ENCODE data around the gene ROPN1. TPM values are rescaled to one million over a fixed set of nuclear protein-coding genes. Genes with fewer than 3 reads are reported as not detected.
A peak's percentile ranks its signal among the peaks of the same experiment; 100 is the strongest.
"Not testable (repeated sequence)": the region's sequence is repeated elsewhere in the genome, so short reads cannot be mapped to it uniquely, and the experiment has no call there.

Gene ROPN1
- total and polyA plus RNA-seq, 2 donors (not counting 1 experiment from before 2014, with no cell fraction given), result not detected

DNA sequence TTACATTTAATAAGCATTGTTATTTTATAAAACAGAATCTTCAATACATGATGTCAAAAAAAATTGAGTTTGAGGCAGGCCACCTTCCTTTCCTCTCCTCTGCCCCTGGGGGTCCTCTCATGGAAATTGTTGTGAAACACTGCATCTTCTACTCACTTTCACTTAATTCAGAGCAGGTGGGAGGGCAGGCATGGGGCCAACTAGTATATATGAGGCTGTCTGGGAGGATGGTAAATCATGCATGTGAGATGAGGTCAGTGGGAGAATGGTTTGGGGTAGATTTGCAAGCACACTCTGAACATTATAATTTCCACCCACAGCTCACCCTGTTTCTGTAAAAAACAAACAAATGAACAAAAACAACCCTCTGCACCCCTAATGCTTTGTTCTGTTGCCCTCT lies 20.5 kb downstream of the ROPN1 start:
- DNase-seq (ENCODE audit: low read depth in 2 of 2), result peak in 1 of 2 donors; percentile 5
- Histone ChIP-seq H3K27ac (ENCODE audit: insufficient read depth, low read length) (no peak overlapping the region), H3K9ac (ENCODE audit: insufficient read depth, low read length) (no peak overlapping the region), H3K4me3 (replicated peaks in 1 of 4; ENCODE audit: control extremely low read depth in 1 of 4, insufficient read depth in 1 of 4, low read depth in 3 of 4, low read length in 4 of 4) (no peak overlapping the region), H2AFZ (ENCODE audit: low read length) (no peak overlapping the region), H4K20me1 (ENCODE audit: control insufficient read depth, extremely low read depth, insufficient read depth, low read length) (no peaks in the 10 kb centered on the region), H3K9me3 (ENCODE audit: control insufficient read depth, insufficient read depth, low read depth, low read length) (no peaks in the 10 kb centered on the region), H3K79me2 (ENCODE audit: control insufficient read depth, insufficient read depth, low read length) (no peaks in the 10 kb centered on the region), H3K27me3 (ENCODE audit: control insufficient read depth, insufficient read depth, low read length) (no peaks in the 10 kb centered on the region), H3K4me2 (ENCODE audit: extremely low read depth, insufficient read depth, low read length) (no peak overlapping the region), H3K4me1 (ENCODE audit: control insufficient read depth, extremely low read depth, insufficient read depth, low read length) (peaks cover 2% of the 10 kb centered on the region), H3K36me3 (ENCODE audit: control insufficient read depth, insufficient read depth, low read length) (no peaks in the 10 kb centered on the region)
- TF ChIP-seq EZH2 (IDR thresholded peaks at IDR 0.05; ENCODE audit: low read length, missing control alignments), result no peak
- TF ChIP-seq, protein P1, sequence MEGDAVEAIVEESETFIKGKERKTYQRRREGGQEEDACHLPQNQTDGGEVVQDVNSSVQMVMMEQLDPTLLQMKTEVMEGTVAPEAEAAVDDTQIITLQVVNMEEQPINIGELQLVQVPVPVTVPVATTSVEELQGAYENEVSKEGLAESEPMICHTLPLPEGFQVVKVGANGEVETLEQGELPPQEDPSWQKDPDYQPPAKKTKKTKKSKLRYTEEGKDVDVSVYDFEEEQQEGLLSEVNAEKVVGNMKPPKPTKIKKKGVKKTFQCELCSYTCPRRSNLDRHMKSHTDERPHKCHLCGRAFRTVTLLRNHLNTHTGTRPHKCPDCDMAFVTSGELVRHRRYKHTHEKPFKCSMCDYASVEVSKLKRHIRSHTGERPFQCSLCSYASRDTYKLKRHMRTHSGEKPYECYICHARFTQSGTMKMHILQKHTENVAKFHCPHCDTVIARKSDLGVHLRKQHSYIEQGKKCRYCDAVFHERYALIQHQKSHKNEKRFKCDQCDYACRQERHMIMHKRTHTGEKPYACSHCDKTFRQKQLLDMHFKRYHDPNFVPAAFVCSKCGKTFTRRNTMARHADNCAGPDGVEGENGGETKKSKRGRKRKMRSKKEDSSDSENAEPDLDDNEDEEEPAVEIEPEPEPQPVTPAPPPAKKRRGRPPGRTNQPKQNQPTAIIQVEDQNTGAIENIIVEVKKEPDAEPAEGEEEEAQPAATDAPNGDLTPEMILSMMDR (conservative IDR thresholded peaks at IDR 0.05 in 1 of 2, IDR thresholded peaks at IDR 0.05 in 1 of 2; ENCODE audit: low read depth in 1 of 2, low read length in 2 of 2), result no peak

DNA sequence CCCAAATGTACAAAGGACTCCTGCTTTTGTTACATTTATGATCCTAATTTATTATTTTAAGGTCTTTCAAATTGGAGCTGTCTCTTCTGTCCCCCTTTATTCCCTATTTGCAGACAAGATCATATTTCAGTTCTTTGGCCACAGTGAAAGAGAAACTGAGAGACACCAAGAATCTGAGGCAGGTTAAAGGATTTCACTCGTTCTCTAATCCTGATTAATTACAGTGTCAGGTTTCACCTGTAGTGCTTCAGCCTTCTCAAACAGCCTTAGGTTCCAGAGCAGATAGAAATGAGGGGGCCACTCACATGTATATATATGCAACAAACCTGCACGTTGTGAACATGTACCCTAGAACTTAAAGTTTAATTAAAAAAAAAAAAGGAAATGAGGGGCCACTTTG lies 24.7 kb downstream of the ROPN1 start:
- not testable (repeated sequence) for H3K4me1 ChIP-seq (ENCODE audit: control insufficient read depth, extremely low read depth, insufficient read depth, low read length); H3K4me3 ChIP-seq (replicated peaks in 1 of 4; ENCODE audit: control extremely low read depth in 1 of 4, insufficient read depth in 1 of 4, low read depth in 3 of 4, low read length in 4 of 4); H4K20me1 ChIP-seq (ENCODE audit: control insufficient read depth, extremely low read depth, insufficient read depth, low read length); H3K9me3 ChIP-seq (ENCODE audit: control insufficient read depth, insufficient read depth, low read depth, low read length); H3K9ac ChIP-seq (ENCODE audit: insufficient read depth, low read length); H3K27ac ChIP-seq (ENCODE audit: insufficient read depth, low read length); H3K36me3 ChIP-seq (ENCODE audit: control insufficient read depth, insufficient read depth, low read length); H3K27me3 ChIP-seq (ENCODE audit: control insufficient read depth, insufficient read depth, low read length); H2AFZ ChIP-seq (ENCODE audit: low read length); H3K4me2 ChIP-seq (ENCODE audit: extremely low read depth, insufficient read depth, low read length); H3K79me2 ChIP-seq (ENCODE audit: control insufficient read depth, insufficient read depth, low read length); DNase-seq (ENCODE audit: low read depth in 2 of 2)

DNA sequence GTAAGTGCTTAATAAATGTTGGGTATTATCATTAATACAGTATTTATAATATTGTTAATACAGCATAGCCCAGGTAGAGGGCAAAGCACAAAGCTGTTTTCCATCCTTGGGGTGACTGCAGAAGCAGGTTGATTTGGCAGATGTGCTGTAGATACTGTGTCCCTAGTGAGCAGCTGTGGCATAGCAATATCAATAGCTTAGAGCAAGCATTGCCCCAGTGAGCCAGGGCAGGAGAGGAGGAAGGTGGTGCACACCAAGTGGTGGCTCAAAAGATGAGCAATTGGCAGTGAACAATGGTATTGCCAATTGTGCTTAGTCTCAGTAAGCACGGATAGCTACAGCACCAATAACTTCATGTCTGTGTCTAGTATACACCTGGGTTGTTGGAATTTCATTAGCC lies 25.1 kb downstream of the ROPN1 start:
- H3K79me2 ChIP-seq (ENCODE audit: control insufficient read depth, insufficient read depth, low read length); H3K4me3 ChIP-seq (replicated peaks in 1 of 4; ENCODE audit: control extremely low read depth in 1 of 4, insufficient read depth in 1 of 4, low read depth in 3 of 4, low read length in 4 of 4); H3K4me2 ChIP-seq (ENCODE audit: extremely low read depth, insufficient read depth, low read length); H2AFZ ChIP-seq (ENCODE audit: low read length); H3K4me1 ChIP-seq (ENCODE audit: control insufficient read depth, extremely low read depth, insufficient read depth, low read length); H3K9ac ChIP-seq (ENCODE audit: insufficient read depth, low read length); H3K36me3 ChIP-seq (ENCODE audit: control insufficient read depth, insufficient read depth, low read length); H4K20me1 ChIP-seq (ENCODE audit: control insufficient read depth, extremely low read depth, insufficient read depth, low read length); H3K27ac ChIP-seq (ENCODE audit: insufficient read depth, low read length); H3K27me3 ChIP-seq (ENCODE audit: control insufficient read depth, insufficient read depth, low read length); H3K9me3 ChIP-seq (ENCODE audit: control insufficient read depth, insufficient read depth, low read depth, low read length); DNase-seq (ENCODE audit: low read depth in 2 of 2): not testable (repeated sequence)

DNA sequence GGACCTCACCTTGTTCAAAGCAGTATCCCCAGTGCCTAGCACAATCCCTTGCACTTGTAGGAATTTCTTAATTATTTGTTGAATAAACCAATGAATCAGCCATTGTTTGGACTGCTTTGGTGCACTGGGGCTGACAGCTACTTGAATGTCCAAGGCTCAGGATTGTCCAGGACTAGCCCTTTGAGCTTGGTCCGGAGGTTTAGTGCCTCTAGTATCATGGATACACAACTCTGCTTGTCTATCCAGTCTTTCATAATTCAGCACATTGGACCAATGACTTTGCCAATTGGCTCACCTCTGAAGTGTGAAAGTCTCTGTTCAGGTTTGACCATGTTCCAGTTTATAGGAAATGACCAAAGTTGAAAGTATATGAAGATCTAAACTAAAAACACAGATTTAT lies 27.1 kb downstream of the ROPN1 start:
- H3K4me1 ChIP-seq (ENCODE audit: control insufficient read depth, extremely low read depth, insufficient read depth, low read length); H3K27ac ChIP-seq (ENCODE audit: insufficient read depth, low read length); H3K4me2 ChIP-seq (ENCODE audit: extremely low read depth, insufficient read depth, low read length); H4K20me1 ChIP-seq (ENCODE audit: control insufficient read depth, extremely low read depth, insufficient read depth, low read length); H3K79me2 ChIP-seq (ENCODE audit: control insufficient read depth, insufficient read depth, low read length); H3K4me3 ChIP-seq (replicated peaks in 1 of 4; ENCODE audit: control extremely low read depth in 1 of 4, insufficient read depth in 1 of 4, low read depth in 3 of 4, low read length in 4 of 4); H3K27me3 ChIP-seq (ENCODE audit: control insufficient read depth, insufficient read depth, low read length); H2AFZ ChIP-seq (ENCODE audit: low read length); DNase-seq (ENCODE audit: low read depth in 2 of 2); H3K9me3 ChIP-seq (ENCODE audit: control insufficient read depth, insufficient read depth, low read depth, low read length); H3K36me3 ChIP-seq (ENCODE audit: control insufficient read depth, insufficient read depth, low read length); H3K9ac ChIP-seq (ENCODE audit: insufficient read depth, low read length): not testable (repeated sequence)
